NCI-H446 treated with DMSO at 0.1 percent for 48 hours (cell line): ENCODE measurements around the gene ZNF281.
"Not testable (repeated sequence)": the region's sequence is repeated elsewhere in the genome, so short reads cannot be mapped to it uniquely, and the experiment has no call there.

Experiments used
- DNase-seq: peaks from one replicate; lab custom pipeline; 2025; lab: John Stamatoyannopoulos, UW

The ZNF281 gene

DNA sequence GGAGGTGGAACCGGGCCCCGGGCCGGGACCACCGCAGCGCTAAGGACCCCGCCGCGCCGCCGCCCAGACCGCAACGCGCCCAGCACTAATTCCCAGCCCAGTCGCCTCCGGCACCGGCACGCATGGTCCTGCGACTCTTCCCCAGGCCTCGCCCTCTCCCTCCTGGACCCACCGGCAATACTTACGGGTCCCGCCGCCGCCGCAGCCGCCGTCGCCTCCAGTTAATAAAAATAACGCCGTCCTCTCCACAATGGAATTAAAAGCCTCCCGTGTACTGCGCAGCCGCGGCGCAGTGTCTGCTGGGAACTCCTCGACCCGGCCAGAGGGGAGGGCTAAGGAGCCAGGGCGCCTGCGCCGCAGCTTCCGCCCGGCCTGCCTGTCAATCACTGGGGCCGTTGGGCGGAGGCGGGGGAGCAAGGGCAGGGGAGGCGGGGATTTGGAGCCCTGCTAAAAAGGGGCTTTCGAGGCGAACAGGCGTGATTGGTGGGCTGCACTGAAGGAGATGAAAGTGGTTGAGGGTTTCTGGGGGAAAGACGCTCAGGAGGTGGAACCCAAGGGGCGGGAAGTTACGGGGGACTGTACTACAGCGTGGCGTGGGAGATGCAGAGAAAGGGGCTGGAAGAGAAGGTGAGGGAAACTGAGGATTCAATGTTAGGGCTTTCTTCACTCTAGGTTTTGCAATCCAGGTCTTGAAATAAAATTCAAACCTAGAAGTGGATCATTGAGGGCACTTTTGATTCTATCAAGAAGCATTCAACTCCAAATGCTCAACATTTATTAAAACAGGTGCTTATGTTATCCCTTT, at the start of gene ZNF281:
TSS of gene ZNF281 (minus strand) at position 276 of the 805 bp plus-strand sequence. CDS start 331 bp downstream, outside the sequence.
- DNase-seq: peak; percentile 91

DNA sequence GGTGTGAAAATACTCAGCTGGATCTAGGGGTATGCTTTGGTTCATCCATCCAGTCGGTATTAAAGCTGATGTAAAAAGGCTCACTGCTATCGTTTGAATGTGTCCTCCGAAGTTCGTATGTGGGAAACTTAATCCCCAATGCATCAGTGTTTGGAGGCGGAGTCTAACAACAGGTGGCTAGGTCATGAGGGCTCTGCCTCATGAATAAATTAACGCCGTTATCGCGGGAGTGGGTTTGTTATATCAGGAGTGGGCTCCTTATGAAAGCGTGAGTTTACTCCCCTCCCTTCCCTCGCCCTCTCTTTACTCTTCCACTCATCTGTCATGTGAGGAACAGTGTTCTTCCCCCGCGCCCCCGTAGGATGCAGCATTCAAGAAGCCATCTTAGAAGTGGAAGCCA, 48.9 kb upstream of the ZNF281 start:
- no peak for DNase-seq

GRCh38 chr1:200457810-200458209, 48.0 kb upstream of the ZNF281 start:
- DNase-seq: no peak

GRCh38 chr1:200454425-200454824, 44.6 kb upstream of the ZNF281 start:
- DNase-seq: no peak

DNA sequence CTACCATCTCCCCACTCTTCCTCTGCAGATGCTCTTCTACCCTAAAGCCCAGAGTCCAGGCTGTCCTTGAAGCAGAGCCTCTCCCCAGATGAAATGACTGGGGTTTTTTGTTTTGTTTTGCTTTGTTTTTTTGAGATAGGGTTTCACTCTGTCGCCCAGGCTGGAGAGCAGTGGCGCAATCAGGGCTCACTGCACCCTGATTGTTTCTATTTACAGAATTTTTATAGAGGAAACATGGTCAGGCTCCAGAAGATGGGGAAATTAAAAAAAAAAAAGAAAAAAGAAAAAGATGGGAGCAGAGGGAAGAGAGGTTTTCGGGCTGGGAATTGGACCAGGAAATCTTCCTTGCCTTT, 43.7 kb upstream of the ZNF281 start:
- DNase-seq: no peak

DNA sequence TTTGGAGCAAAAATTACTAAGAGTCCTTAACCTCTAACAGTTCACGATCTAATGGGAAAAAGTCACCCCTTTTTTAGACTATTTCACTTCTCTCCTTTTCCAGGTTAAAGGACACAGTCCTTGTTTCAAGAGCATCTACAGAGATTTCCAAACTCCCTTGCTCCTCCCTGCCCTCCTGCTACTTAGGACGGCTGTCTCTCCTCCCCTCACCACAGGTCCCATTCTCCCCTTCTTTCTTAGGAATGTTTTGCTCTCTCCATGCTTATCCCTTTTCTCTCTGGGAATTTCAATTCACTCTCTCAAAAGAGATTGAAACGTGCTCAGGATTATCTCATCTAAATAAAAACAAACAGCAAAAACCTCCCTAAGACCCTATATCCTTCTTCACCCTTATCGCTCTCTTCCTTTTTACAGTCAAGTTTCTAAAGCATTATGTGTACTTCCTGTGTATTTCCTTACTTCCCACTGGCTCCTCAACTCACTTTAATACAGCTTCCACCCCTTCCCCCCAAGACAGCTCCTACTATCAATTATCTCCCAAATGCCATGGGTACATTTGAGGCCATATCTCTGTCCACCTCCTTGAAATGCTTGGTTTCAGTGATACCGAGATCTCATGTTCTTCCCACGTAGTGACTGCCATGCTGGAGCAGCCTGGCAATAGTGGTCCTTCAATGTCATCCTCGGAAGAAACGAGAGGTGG, 43.2 kb upstream of the ZNF281 start:
- no peak for DNase-seq

GRCh38 chr1:200448034-200448762, 38.4 kb upstream of the ZNF281 start:
- DNase-seq: no peak

DNA sequence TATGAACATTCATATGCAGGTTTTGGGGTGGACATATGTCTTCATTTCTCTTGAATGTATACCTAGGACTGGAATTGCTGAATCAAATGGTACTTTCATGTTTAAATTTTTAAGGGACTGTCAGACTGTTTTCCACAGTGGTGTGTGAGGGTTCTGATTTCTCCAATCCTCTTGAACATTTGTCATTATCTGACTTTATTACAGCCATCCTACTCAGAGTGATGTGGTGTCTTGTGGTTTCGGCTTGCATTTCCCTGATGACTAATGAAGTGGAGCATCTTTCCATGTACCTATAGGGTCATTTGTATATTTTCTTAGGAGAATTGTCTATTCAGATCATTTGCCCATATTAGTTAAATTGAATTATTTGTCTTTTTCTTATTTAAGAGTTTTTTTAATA, 35.4 kb upstream of the ZNF281 start:
- DNase-seq: no peak

GRCh38 chr1:200444478-200444877, 34.6 kb upstream of the ZNF281 start:
- no peak for DNase-seq

DNA sequence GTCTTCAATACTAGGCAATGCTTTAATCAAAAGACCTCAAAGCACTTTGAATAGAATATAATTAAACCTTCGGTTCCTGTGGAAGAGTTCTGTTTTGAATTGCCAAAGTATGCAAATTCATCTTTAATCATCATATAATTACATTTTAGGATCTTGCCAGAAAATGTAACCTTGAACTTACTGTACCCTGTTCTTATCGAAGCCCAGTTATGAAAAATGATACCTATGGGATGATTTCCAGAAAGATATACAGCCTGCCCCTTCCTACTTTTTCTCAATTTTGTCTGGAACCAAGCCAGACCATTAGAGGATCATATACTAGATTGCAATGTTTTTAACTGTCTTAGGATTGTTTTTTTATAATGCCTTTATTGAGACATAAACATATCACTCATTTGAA, 34.0 kb upstream of the ZNF281 start:
- DNase-seq: no peak

- DNase-seq: no peak
These were observed 32.8 kb upstream of the ZNF281 start for GRCh38 chr1:200442537-200443156.

- no peak for DNase-seq
These were observed 32.2 kb upstream of the ZNF281 start for GRCh38 chr1:200442023-200442422.

DNA sequence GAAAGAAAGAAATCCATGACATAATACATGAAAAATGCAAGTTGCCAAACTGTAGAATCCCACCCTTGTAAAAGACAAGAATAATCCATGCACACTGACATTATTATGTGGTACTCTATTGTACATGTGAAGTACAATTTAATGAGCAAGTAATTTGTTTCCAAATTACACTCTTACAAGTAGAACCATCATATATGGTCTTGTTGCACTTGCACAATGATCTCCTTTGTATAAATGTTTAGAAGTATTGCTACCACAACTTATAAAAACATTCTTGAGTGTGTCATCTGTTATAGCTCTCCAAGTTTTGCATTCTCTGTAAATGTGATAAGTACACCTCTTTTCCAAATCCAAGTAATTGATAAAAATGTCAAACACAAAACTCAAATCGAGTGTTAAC, 29.1 kb upstream of the ZNF281 start:
- no peak for DNase-seq

GRCh38 chr1:200438413-200438812, 28.6 kb upstream of the ZNF281 start:
- DNase-seq: not testable (repeated sequence)

GRCh38 chr1:200437556-200438203, 27.8 kb upstream of the ZNF281 start:
- DNase-seq: no peak

GRCh38 chr1:200437088-200437487, 27.3 kb upstream of the ZNF281 start:
- no peak for DNase-seq

DNA sequence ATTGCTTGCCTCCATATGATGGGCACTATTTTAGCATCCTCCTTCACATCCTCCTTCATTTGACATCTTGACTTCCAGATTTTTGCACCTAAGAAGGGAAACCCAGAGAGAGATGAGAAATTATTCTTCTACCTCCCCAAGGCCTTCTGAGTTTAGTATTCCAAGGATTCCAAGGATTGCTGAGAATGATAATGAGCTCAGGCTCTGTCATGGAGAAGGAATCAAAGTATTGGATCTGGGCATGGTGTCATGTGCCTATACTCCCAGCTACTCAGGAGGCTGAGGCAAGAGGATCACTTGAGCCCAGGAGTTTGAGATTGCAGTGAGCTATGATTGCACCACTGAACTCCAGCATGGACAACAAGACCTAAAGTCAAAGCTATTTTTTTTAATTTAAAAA, 26.6 kb upstream of the ZNF281 start:
- no peak for DNase-seq

- DNase-seq: no peak
These were observed 25.5 kb upstream of the ZNF281 start for GRCh38 chr1:200435200-200435780.

- DNase-seq: no peak
These were observed 23.8 kb upstream of the ZNF281 start for GRCh38 chr1:200433586-200433985.

GRCh38 chr1:200432586-200432985, 22.8 kb upstream of the ZNF281 start:
- no peak for DNase-seq

GRCh38 chr1:200429221-200429751, 19.4 kb upstream of the ZNF281 start:
- no peak for DNase-seq
